GM23338 (cell line): ENCODE data around the gene CREB1. TPM values are rescaled to one million over a fixed set of nuclear protein-coding genes. Genes with fewer than 3 reads are reported as not detected.

Experiments
- ATAC-seq: fragments of 200-7000 bp; cut with Tn5 transposase; 3 replicates; pipeline ENCODE4 v1.9.1; 2020
- DNase-seq: peaks from one replicate; pipeline ENCODE4 v3.0.0-alpha.2; 2015; ENCODE audit warnings: low spot score
- H2AFZ ChIP-seq: fragments of 200-600 bp; sonication (generic); 2 replicates; pipeline ENCODE4 v1.8.0; 2016; ENCODE audit warnings: antibody characterized with exemption, mild to moderate bottlenecking, moderate library complexity
- H3F3A ChIP-seq: fragments of 200-600 bp; sonication (generic); replicated peaks from 2 replicates; pipeline ENCODE4 v1.8.0; 2017; ENCODE audit warnings: antibody characterized with exemption, mixed run types, low read depth
- H3K27ac ChIP-seq: fragments of 200-600 bp; sonication (generic); 2 replicates; pipeline ENCODE4 v1.6.1; 2016; ENCODE audit warnings: low read depth
- H3K27me3 ChIP-seq: fragments of 200-600 bp; sonication (generic); 2 replicates; pipeline ENCODE4 v1.8.0; 2016; ENCODE audit warnings: mild to moderate bottlenecking, mixed run types, moderate library complexity; ENCODE audit not compliant: insufficient read depth
- H3K36me3 ChIP-seq: fragments of 200-600 bp; sonication (generic); 2 replicates; pipeline ENCODE4 v1.8.0; 2016; ENCODE audit warnings: mild to moderate bottlenecking; ENCODE audit not compliant: insufficient read depth
- H3K4me1 ChIP-seq: fragments of 200-600 bp; sonication (generic); 2 replicates; pipeline ENCODE4 v1.8.0; 2016; ENCODE audit warnings: mild to moderate bottlenecking, moderate library complexity; ENCODE audit not compliant: insufficient read depth
- H3K4me2 ChIP-seq: fragments of 200-600 bp; sonication (generic); 2 replicates; pipeline ENCODE4 v1.7.1; 2017; ENCODE audit warnings: mixed run types
- H3K4me3 ChIP-seq: fragments of 200-600 bp; sonication (generic); 2 replicates; pipeline ENCODE4 v1.6.1; 2016; ENCODE audit warnings: mixed run types
- H3K79me2 ChIP-seq: fragments of 200-600 bp; sonication (generic); replicated peaks from 2 replicates; pipeline ENCODE4 v1.8.0; 2017; ENCODE audit warnings: mild to moderate bottlenecking; ENCODE audit not compliant: insufficient read depth
- H3K9me2 ChIP-seq: fragments of 200-600 bp; sonication (generic); 2 replicates; pipeline ENCODE4 v1.8.0; 2017; ENCODE audit not compliant: insufficient read depth
- H4K20me1 ChIP-seq: fragments of 200-600 bp; sonication (generic); replicated peaks from 2 replicates; pipeline ENCODE4 v1.8.0; 2017; ENCODE audit warnings: mild to moderate bottlenecking; ENCODE audit not compliant: insufficient read depth
- H3K27ac Mint-ChIP-seq: 2 replicates; pipeline ENCODE4 v1.8.0; 2020; ENCODE audit warnings: inconsistent platforms, mild to moderate bottlenecking, moderate library complexity, mixed read lengths
- H3K27me3 Mint-ChIP-seq: 3 replicates; pipeline ENCODE4 v1.8.0; 2022; ENCODE audit warnings: low read depth, mild to moderate bottlenecking, moderate library complexity, mixed read lengths, inconsistent platforms; ENCODE audit not compliant: insufficient read depth, poor library complexity
- H3K36me3 Mint-ChIP-seq: 3 replicates; pipeline ENCODE4 v1.8.0; 2021; ENCODE audit warnings: low read depth, mild to moderate bottlenecking, inconsistent platforms, moderate library complexity, mixed read lengths
- H3K4me1 Mint-ChIP-seq: 3 replicates; pipeline ENCODE4 v1.8.0; 2020; ENCODE audit warnings: mild to moderate bottlenecking, inconsistent platforms, mixed read lengths
- H3K4me3 Mint-ChIP-seq: 3 replicates; pipeline ENCODE4 v1.8.0; 2021; ENCODE audit warnings: moderate library complexity, mild to moderate bottlenecking, inconsistent platforms, mixed read lengths
- H3K9me3 Mint-ChIP-seq: 3 replicates; pipeline ENCODE4 v1.8.0; 2020; ENCODE audit warnings: moderate library complexity, mild to moderate bottlenecking, inconsistent platforms, mixed read lengths
- CTCF ChIP-seq, 2 experiments: fragments of 200-600 bp in 1 of 2; sonication (generic) in 1 of 2; conservative IDR thresholded peaks; 2 replicates each; pipeline versions ENCODE4 v1.5.1 to v1.6.1; 2016 to 2017; ENCODE audit warnings: antibody characterized with exemption in 2 of 2, low read depth in 2 of 2, mild to moderate bottlenecking in 2 of 2, moderate library complexity in 1 of 2
- EZH2 ChIP-seq: fragments of 200-600 bp; sonication (generic); IDR thresholded peaks from one replicate; pipeline ENCODE4 v1.8.0; 2017; ENCODE audit warnings: antibody characterized with exemption, mild to moderate bottlenecking, low read depth; ENCODE audit not compliant: unreplicated experiment
- JUNB ChIP-seq: IDR thresholded peaks from one replicate; pipeline ENCODE4 v1.6.1; 2016; ENCODE audit warnings: antibody characterized with exemption; ENCODE audit not compliant: unreplicated experiment
- POLR2AphosphoS5 ChIP-seq: IDR thresholded peaks from 2 replicates; pipeline ENCODE4 v1.6.1; 2016; ENCODE audit warnings: antibody characterized with exemption, low read depth
- polyA plus RNA-seq: library from polyadenylated mRNA; unstranded; fragments of >200 nt; fragmentation: Nextera tagmentation; extraction: Ambion mirVana; gene quantifications from 2 replicates; pipeline ENCODE4 v1.2.1, GENCODE V29; 2016
- total RNA-seq: library from RNA; depleted of rRNA; stranded (reverse); fragments of >200 nt; shearing (Covaris generic); gene quantifications from 2 replicates; pipeline ENCODE4 v1.2.3, GENCODE V29; 2014

Gene CREB1
- total and polyA plus RNA-seq, 2 experiments from 2014 or later = 40.3 to 104 TPM

DNA sequence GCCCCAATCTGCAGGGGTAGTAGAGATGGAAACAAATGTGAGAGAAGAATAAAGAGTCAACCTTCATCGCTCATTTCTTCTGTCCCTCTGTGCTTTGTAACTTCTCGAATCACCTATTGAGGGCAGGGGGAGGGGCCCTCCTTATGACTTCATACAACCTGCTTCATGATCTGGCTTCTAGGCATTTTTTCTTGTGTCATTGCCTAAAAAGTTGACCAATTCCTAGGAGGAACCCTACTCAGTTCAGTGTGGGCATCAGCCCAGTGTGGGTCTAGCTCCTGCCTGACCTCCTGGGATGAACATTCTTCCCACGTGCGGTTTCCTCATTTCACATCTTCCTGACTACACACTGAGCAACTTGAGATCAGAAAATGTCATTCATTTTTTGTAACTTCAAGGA, 46.3 kb upstream of the CREB1 start:
- Histone ChIP-seq H3K4me1 (peaks cover 13% of the 10 kb centered on the region; the same call in 1 of the 2 replicates), H4K20me1 (no peaks in the 10 kb centered on the region), H3K27me3 (no peaks in the 10 kb centered on the region), H3K36me3 (no peaks in the 10 kb centered on the region), H3K4me3 (no peak overlapping the region), H3K27ac (no peak overlapping the region), H3K9me2 (no peaks in the 10 kb centered on the region), H3K4me2 (no peak overlapping the region), H3F3A (no peaks in the 10 kb centered on the region), H2AFZ (peak overlapping the region; percentile 85), H3K79me2 (no peaks in the 10 kb centered on the region)
- no peak for ATAC-seq
- DNase-seq = no peak
- Mint-ChIP-seq H3K9me3 (no peaks in the 10 kb centered on the region), H3K4me3 (no peak overlapping the region), H3K27ac (no peak overlapping the region), H3K36me3 (no peaks in the 10 kb centered on the region), H3K27me3 (peaks cover 2% of the 10 kb centered on the region), H3K4me1 (peaks cover 29% of the 10 kb centered on the region)
- no peak for TF ChIP-seq JUNB

GRCh38 chr2:207484444-207485391, 45.0 kb upstream of the CREB1 start:
- Mint-ChIP-seq H3K9me3 (no peaks in the 10 kb centered on the region), H3K27ac (no peak overlapping the region), H3K27me3 (peaks cover 2% of the 10 kb centered on the region), H3K36me3 (no peaks in the 10 kb centered on the region), H3K4me1 (peaks cover 16% of the 10 kb centered on the region), H3K4me3 (no peak overlapping the region)
- H3K4me3 ChIP-seq = no peak overlapping the region
- no peak for DNase-seq
- H4K20me1 ChIP-seq = no peaks in the 10 kb centered on the region
- H3K27me3 ChIP-seq = no peaks in the 10 kb centered on the region
- peak overlapping the region; percentile 47; the same call in 1 of the 2 replicates for H2AFZ ChIP-seq
- H3K4me1 ChIP-seq = peaks cover 5% of the 10 kb centered on the region; the same call in 1 of the 2 replicates
- no peak overlapping the region for H3K4me2 ChIP-seq
- no peaks in the 10 kb centered on the region for H3K79me2 ChIP-seq
- H3K36me3 ChIP-seq = no peaks in the 10 kb centered on the region
- TF ChIP-seq POLR2AphosphoS5 = no peak
- no peak for ATAC-seq
- no peaks in the 10 kb centered on the region for H3F3A ChIP-seq
- no peaks in the 10 kb centered on the region for H3K9me2 ChIP-seq
- no peak overlapping the region for H3K27ac ChIP-seq

- H3K79me2 ChIP-seq = no peaks in the 10 kb centered on the region
- H3K27me3 Mint-ChIP-seq = peaks cover 2% of the 10 kb centered on the region
- no peaks in the 10 kb centered on the region for H3K9me3 Mint-ChIP-seq
- H3F3A ChIP-seq = no peaks in the 10 kb centered on the region
- no peak overlapping the region for H3K27ac ChIP-seq
- H3K36me3 ChIP-seq = no peaks in the 10 kb centered on the region
- no peak overlapping the region for H3K4me3 ChIP-seq
- DNase-seq (no peak), ATAC-seq (peak; percentile 29; the same call in 1 of the 3 replicates)
- no peak overlapping the region for H3K27ac Mint-ChIP-seq
- peaks cover 12% of the 10 kb centered on the region for H3K4me1 Mint-ChIP-seq
- H3K36me3 Mint-ChIP-seq = no peaks in the 10 kb centered on the region
- no peaks in the 10 kb centered on the region for H3K27me3 ChIP-seq
- no peaks in the 10 kb centered on the region for H4K20me1 ChIP-seq
- no peak overlapping the region for H3K4me2 ChIP-seq
- H3K9me2 ChIP-seq = no peaks in the 10 kb centered on the region
- 0 out of 4 replicates have a peak, but pooled peaks of 1 of the 2 experiments have one; percentile 8 for TF ChIP-seq CTCF (conservative IDR thresholded peaks at IDR 0.05; ENCODE audit: low read depth in 2 of 2)
- no peak for TF ChIP-seq EZH2
- H3K4me1 ChIP-seq = peaks cover 4% of the 10 kb centered on the region; the same call in 1 of the 2 replicates
- H3K4me3 Mint-ChIP-seq = no peak overlapping the region
- peak overlapping the region; percentile 93 for H2AFZ ChIP-seq
Observed at GRCh38 chr2:207487650-207488311, 42.0 kb upstream of the CREB1 start.
